HCT116 (cell line): ENCODE results near the gene SIL1. TPM values are rescaled to one million over a fixed set of nuclear protein-coding genes. Genes with fewer than 3 reads are reported as not detected.

Source experiments
- ATAC-seq: fragments of 200-7000 bp; cut with Tn5 transposase; 2 replicates; pipeline ENCODE4 v1.9.1; 2020; ENCODE audit warnings: mild to moderate bottlenecking, moderate library complexity
- BruUV-seq: library from RNA; stranded (reverse); fragments of 400-500 nt; replicated peaks from 2 replicates; lab custom pipeline; 2021; lab: Mats Ljungman, UMichigan
- CTCF ChIA-PET: fragments of 300-600 bp; sonication (Branson Sonifier 250); formaldehyde crosslinking; loops from one replicate; lab custom pipeline; 2021; ENCODE audit warnings: antibody characterized with exemption; lab: Charles Lee
- POLR2A ChIA-PET: fragments of 300-600, 350-600 bp; sonication (Branson Sonifier 250); formaldehyde crosslinking; loops from one replicate; lab custom pipeline; 2021; ENCODE audit warnings: antibody characterized with exemption; lab: Charles Lee
- RAD21 ChIA-PET, 2 experiments: fragments of 300-600 bp; sonication (Branson Sonifier 250); formaldehyde crosslinking; loops; one replicate each; lab custom pipeline; 2023; ENCODE audit warnings: low total read pairs in 2 of 2; ENCODE audit not compliant: uncharacterized antibody in 2 of 2, unreplicated experiment in 2 of 2, low non-redundant PET in 1 of 2; lab: Charles Lee
- DNase-seq: peaks from one replicate; pipeline ENCODE4 v3.0.0-alpha.2; 2010; ENCODE audit warnings: low read depth, low spot score
- H2AFZ ChIP-seq: fragments of 200-600 bp; shearing (Covaris generic), sonication (generic); 2 replicates; pipeline ENCODE4 v1.6.1; 2017; ENCODE audit warnings: low read depth, mixed run types, mixed read lengths, antibody characterized with exemption, low read length; ENCODE audit not compliant: poor library complexity, severe bottlenecking
- H3K27ac ChIP-seq: 2 replicates; pipeline ENCODE4 v1.5.1; 2012; ENCODE audit warnings: low read depth, low read length
- H3K27me3 ChIP-seq: fragments of 200-600 bp; sonication (generic); 2 replicates; pipeline ENCODE4 v1.6.1; 2016; ENCODE audit warnings: mixed run types, low read length, mixed read lengths; ENCODE audit not compliant: insufficient read depth
- H3K36me3 ChIP-seq, 2 experiments: fragments of 200-500 bp in 1 of 2; fragments of 200-600 bp in 1 of 2; sonication (Bioruptor generic) in 1 of 2; sonication (generic) in 1 of 2; 2 replicates each; pipeline versions ENCODE4 v1.5.1 to v1.6.1; 2014 to 2016; ENCODE audit warnings: low read length in 2 of 2, inconsistent platforms in 1 of 2, mixed read lengths in 1 of 2, mixed run types in 1 of 2; ENCODE audit not compliant: insufficient read depth in 2 of 2, control insufficient read depth in 1 of 2
- H3K4me1 ChIP-seq, 2 experiments: fragments of 200-600 bp in 1 of 2; sonication (generic) in 1 of 2; 2 replicates each; pipeline versions ENCODE4 v1.5.1 to v1.6.1; 2012 to 2017; ENCODE audit warnings: low read length in 2 of 2, inconsistent platforms in 1 of 2, mild to moderate bottlenecking in 1 of 2, mixed read lengths in 1 of 2, mixed run types in 1 of 2, moderate library complexity in 1 of 2; ENCODE audit not compliant: insufficient read depth in 2 of 2, control insufficient read depth in 1 of 2
- H3K4me2 ChIP-seq: fragments of 200-600 bp; sonication (generic); 2 replicates; pipeline ENCODE4 v1.6.1; 2017; ENCODE audit warnings: mixed run types, low read length, mixed read lengths
- H3K4me3 ChIP-seq, 2 experiments: fragments of 200-600 bp in 1 of 2; sonication (generic) in 1 of 2; replicated peaks in 1 of 2; 2 replicates each; pipeline ENCODE4 v1.5.1; 2011 to 2016; ENCODE audit warnings: low read length in 2 of 2, control low read depth in 1 of 2, low read depth in 1 of 2, mild to moderate bottlenecking in 1 of 2, mixed read lengths in 1 of 2, mixed run types in 1 of 2
- H3K79me2 ChIP-seq: fragments of 200-600 bp; sonication (generic); 2 replicates; pipeline ENCODE4 v1.6.1; 2017; ENCODE audit warnings: mild to moderate bottlenecking, mixed run types, low read length, moderate library complexity, mixed read lengths; ENCODE audit not compliant: insufficient read depth
- H3K9ac ChIP-seq: fragments of 200-600 bp; sonication (generic); 2 replicates; pipeline ENCODE4 v1.6.1; 2016; ENCODE audit warnings: low read length, mixed read lengths
- H3K9me2 ChIP-seq: fragments of 200-600 bp; sonication (generic), shearing (Covaris generic); 2 replicates; pipeline ENCODE4 v1.6.1; 2017; ENCODE audit warnings: mixed run types, mild to moderate bottlenecking, moderate library complexity; ENCODE audit not compliant: insufficient read depth
- H3K9me3 ChIP-seq, 2 experiments: fragments of 200-500 bp in 1 of 2; fragments of 200-600 bp in 1 of 2; sonication (Bioruptor generic) in 1 of 2; sonication (generic) in 1 of 2; 2 replicates each; pipeline ENCODE4 v1.6.1; 2014 to 2017; ENCODE audit warnings: low read length in 2 of 2, mixed read lengths in 2 of 2, inconsistent platforms in 1 of 2, low read depth in 1 of 2, mild to moderate bottlenecking in 1 of 2, mixed run types in 1 of 2, moderate library complexity in 1 of 2; ENCODE audit not compliant: control insufficient read depth in 1 of 2, insufficient read depth in 1 of 2
- H4K20me1 ChIP-seq: fragments of 200-600 bp; sonication (generic), shearing (Covaris generic); 2 replicates; pipeline ENCODE4 v1.6.1; 2017; ENCODE audit warnings: mixed run types, mild to moderate bottlenecking, moderate library complexity; ENCODE audit not compliant: insufficient read depth
- CTCF ChIP-seq, 3 experiments: fragments of 200-600 bp in 1 of 3; sonication (generic) in 1 of 3; IDR thresholded peaks in 2 of 3; conservative IDR thresholded peaks in 1 of 3; 2 replicates each; pipeline ENCODE4 v1.5.1; 2012 to 2017; ENCODE audit warnings: low read depth in 2 of 3, low read length in 2 of 3, antibody characterized with exemption in 1 of 3, borderline replicate concordance in 1 of 3, control low read depth in 1 of 3, mild to moderate bottlenecking in 1 of 3, mixed read lengths in 1 of 3, mixed run types in 1 of 3, moderate library complexity in 1 of 3; ENCODE audit not compliant: insufficient read depth in 1 of 3
- EZH2 ChIP-seq: fragments of 200-600 bp; sonication (generic); IDR thresholded peaks from 2 replicates; pipeline ENCODE4 v1.6.1; 2017; ENCODE audit warnings: antibody characterized with exemption, mixed run types
- SIN3A ChIP-seq: IDR thresholded peaks from 2 replicates; pipeline ENCODE4 v1.6.1; 2012; ENCODE audit warnings: low read depth
- TCF7L2 ChIP-seq: IDR thresholded peaks from 2 replicates; pipeline ENCODE4 v1.7.0; 2011; ENCODE audit warnings: borderline replicate concordance, inconsistent platforms; ENCODE audit not compliant: insufficient read depth, insufficient read length; ENCODE audit errors: extremely low read depth
- YY1 ChIP-seq: IDR thresholded peaks from 2 replicates; pipeline ENCODE4 v1.6.1; 2011; ENCODE audit warnings: low read length, low read depth, moderate library complexity, mild to moderate bottlenecking; ENCODE audit not compliant: insufficient replicate concordance; ENCODE audit errors: extremely low read depth
- intact Hi-C: fragments of 100-400 bp; cut with micrococcal nuclease; formaldehyde crosslinking; loops from 2 replicates; pipeline ENCODE4 v1.10.0; 2022
- total RNA-seq: library from RNA; stranded (reverse); gene quantifications from one replicate; pipeline ENCODE4 v1.2.1, GENCODE V29; 2021; ENCODE audit not compliant: unreplicated experiment

SIL1 gene
- total RNA-seq, 1 experiment from 2014 or later: 34.0 TPM

- TF ChIP-seq CTCF (IDR thresholded peaks at IDR 0.05 in 2 of 3, conservative IDR thresholded peaks at IDR 0.05 in 1 of 3; ENCODE audit: borderline replicate concordance in 1 of 3, insufficient read depth in 1 of 3, low read depth in 2 of 3, low read length in 2 of 3) (no peak), SIN3A (no peak)
- TF ChIP-seq, all 23 proteins: peak for 0
Measured at GRCh38 chr5:138962614-138963370, 235.4 kb downstream of the SIL1 start (continued).

- ChIA-PET POLR2A (no interaction called here), RAD21 (interaction anchor here in 1 of 2 experiments (0.7 kb wide), 1 partner anchor 445 kb away, joined by 4 read pairs; no protein-coding TSS in a partner anchor), CTCF (no interaction called here)
- Histone ChIP-seq H3K4me3 (no peak overlapping the region), H3K79me2 (no peaks in the 10 kb centered on the region), H3K9ac (no peak overlapping the region), H3K27me3 (no peaks in the 10 kb centered on the region), H4K20me1 (no peaks in the 10 kb centered on the region), H3K4me2 (no peak overlapping the region), H3K27ac (no peak overlapping the region), H2AFZ (no peak overlapping the region), H3K9me2 (no peaks in the 10 kb centered on the region), H3K4me1 (peaks cover 0 to 6% of the 10 kb centered on the region in 2 experiments; a peak in 1 of 4 replicates), H3K9me3 (no peaks in the 10 kb centered on the region), H3K36me3 (no peaks in the 10 kb centered on the region)
- TF ChIP-seq CTCF (IDR thresholded peaks at IDR 0.05 in 2 of 3, conservative IDR thresholded peaks at IDR 0.05 in 1 of 3; ENCODE audit: borderline replicate concordance in 1 of 3, insufficient read depth in 1 of 3, low read depth in 2 of 3, low read length in 2 of 3) (no peak), TCF7L2 (no peak), YY1 (no peak), EZH2 (no peak)
- intact Hi-C loops: no loop called here
- ATAC-seq: no peak
- no peak for DNase-seq
- BruUV-seq: no TSS peak
Measured at GRCh38 chr5:138961729-138962128, 236.4 kb downstream of the SIL1 start.
